T-helper 1 cell treated with Interleukin-12 subunit alpha and Interleukin-12 subunit beta and Interleukin-4 antibody, amounts not matched to agents 30 ng/mL and 1 ng/mL, for 36 hours (primary cell): ENCODE results near the gene MAGEC3. TPM values are rescaled to one million over a fixed set of nuclear protein-coding genes. Genes with fewer than 3 reads are reported as not detected.
"Not testable (repeated sequence)": the region's sequence is repeated elsewhere in the genome, so short reads cannot be mapped to it uniquely, and the experiment has no call there.

Experiments used
- intact Hi-C: fragments of 100-400 bp; cut with micrococcal nuclease; formaldehyde crosslinking; loops from one replicate; pipeline ENCODE4 v1.15.1; 2024
- total RNA-seq: library from RNA; stranded (reverse); gene quantifications from 2 replicates; pipeline ENCODE4 v1.2.3, GENCODE V29; 2022

The MAGEC3 gene, protein sequence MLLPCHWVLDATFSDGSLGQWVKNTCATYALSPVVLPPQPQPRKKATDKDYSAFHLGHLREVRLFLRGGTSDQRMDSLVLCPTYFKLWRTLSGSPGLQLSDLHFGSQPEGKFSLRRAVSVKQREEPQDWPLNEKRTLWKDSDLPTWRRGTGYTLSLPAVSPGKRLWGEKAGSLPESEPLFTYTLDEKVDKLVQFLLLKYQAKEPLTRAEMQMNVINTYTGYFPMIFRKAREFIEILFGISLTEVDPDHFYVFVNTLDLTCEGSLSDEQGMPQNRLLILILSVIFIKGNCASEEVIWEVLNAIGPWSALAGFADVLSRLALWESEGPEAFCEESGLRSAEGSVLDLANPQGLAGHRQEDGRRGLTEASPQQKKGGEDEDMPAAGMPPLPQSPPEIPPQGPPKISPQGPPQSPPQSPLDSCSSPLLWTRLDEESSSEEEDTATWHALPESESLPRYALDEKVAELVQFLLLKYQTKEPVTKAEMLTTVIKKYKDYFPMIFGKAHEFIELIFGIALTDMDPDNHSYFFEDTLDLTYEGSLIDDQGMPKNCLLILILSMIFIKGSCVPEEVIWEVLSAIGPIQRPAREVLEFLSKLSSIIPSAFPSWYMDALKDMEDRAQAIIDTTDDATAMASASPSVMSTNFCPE
- not detected in 2 replicates for total RNA-seq

DNA sequence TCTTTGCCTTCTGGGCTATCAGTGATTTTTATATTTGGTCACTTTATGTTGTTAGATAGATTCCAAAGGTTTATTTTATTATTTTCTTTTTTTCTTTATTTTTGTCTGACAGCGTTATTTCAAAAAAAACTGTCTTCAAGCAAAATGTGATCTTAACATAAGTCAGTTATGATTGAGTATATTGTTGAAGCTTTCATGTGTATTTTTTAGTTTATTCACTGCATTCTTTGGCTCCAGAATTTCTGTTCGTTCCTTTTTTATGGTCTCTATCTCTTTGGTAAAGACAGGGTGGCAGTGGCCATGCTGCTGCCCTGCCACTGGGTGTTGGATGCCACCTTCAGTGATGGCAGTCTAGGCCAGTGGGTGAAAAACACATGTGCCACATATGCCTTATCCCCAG lies at the start of gene MAGEC3:
Gene MAGEC3, plus strand, starts transcription at position 301 of the 400 bp plus-strand sequence. Its CDS starts 0 bp downstream, at position 301.
- intact Hi-C loops = no loop called here

DNA sequence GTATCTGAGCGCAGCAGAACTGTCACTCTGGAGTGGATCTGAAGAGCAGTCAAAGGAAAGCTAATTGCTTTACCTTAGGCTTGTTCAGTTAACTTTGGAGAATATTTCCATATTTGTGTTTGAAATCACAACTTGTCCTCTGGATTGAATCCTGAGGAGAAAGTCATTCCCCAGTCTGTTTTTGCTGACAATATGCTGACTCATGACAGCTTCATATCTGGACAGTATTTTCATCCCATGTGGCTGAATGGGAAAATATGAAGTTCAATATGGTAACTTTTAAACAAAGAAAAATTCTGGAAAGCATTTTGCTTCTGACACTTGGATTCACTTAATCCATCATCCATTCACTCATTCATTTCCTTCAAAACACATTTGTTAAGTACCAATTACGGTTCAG lies 46.3 kb upstream of the MAGEC3 start:
- intact Hi-C loops = no loop called here

DNA sequence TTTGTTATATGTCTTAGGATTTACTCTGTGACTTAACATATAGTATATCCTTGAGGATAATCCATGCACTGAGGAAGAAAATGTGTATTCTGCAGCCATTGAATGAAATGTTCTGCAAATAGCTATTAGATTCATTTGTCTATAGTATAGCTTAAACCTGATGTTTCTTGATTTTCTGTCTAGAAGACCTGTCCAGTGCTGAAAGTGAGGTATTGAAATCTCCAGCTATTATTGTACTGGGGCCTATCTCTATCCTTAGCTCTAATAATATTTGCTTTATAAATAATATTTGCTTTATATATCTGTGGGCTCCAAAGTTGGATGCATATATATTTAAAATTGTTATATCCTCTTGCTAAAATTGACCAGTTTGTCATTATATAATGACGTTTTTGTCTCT lies 26.7 kb upstream of the MAGEC3 start:
- intact Hi-C loops = no loop called here

DNA sequence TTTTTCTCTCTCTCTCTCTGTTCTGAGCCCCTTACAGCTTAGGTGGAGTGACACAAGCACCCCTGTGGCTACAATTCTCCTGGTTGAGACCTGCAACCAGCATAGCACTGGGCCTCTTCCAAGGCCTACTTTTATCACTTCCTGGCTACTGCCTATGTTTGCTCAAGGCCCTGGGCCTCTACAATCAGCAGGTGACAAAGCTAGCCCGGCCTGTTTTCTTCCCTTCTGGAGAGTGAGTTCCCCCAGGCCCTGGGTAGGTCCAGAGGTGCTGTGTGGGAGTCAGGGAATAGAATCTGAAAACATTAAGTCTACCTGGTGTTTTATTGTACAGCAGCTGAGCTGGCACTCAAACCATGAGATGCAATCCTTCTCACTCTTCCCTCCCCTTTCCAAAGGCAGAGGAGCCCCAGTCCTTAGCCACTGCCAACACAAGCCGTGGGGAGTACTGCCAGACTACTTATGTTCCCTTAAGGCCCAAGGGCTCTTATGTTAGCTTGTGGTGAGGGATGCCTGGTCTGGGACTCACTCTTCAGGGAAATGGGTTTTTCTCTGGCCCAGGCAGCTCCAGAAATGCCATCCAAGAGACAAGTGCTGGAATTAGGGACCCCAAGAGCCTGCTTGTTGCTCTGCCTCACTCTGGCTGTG lies 23.8 kb upstream of the MAGEC3 start:
- intact Hi-C loops = no loop called here

DNA sequence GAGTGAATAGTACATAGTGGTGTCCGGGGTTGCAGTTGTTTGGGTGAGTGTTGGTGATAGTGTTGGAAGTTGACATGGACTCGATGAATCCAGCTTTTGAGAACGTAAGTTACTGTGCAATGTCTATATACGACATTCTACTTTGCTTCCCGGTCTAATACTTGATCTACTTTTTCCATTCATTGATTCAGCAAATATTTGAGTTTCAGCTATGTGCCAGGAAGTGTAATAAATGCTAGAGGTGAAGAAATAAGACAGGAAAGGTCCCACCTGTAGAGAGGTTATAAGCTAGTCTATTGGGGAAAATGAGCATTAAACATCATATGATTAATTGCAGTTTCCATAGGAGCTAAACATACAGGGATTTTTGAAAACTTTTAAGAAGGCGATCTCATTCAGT lies 22.2 kb upstream of the MAGEC3 start:
- intact Hi-C loops = no loop called here

DNA sequence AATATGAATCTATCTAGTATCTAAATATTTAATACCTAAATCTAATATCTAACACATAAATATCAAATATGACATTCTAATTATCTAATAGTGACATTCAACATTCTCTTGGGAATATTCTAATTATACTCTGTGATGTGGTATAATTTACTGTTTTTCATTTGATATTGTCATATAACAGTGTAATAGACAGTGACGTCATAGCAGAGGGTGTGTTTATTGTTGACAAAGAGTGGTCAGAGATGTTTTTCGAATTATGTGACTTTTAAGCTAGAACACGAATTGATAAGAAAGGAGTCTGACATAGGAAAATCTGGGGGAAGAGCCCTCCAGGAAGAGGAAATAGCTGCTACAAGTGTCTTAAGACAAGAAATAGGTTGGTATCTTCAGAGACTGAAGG lies 5.9 kb upstream of the MAGEC3 start:
- intact Hi-C loops = no loop called here

DNA sequence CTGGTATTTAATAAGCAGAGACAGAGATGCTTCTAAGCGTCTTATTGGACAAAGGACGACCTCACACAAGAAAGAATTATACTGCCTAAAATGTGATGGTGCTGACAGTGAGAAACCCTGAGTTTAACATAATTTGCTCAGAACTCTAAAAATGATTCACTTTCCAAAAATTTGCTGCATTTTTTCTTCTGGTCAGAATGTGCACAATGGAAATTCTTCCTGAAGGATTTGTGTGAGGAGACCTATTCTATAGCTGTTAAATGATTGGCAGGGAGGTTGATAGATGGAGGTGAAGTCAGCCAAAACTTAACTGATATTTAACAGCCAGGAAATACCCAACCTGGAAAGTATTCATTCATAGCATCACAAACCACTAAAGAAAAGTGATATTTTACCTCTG lies 1.7 kb downstream of the MAGEC3 start:
- intact Hi-C loops = no loop called here

DNA sequence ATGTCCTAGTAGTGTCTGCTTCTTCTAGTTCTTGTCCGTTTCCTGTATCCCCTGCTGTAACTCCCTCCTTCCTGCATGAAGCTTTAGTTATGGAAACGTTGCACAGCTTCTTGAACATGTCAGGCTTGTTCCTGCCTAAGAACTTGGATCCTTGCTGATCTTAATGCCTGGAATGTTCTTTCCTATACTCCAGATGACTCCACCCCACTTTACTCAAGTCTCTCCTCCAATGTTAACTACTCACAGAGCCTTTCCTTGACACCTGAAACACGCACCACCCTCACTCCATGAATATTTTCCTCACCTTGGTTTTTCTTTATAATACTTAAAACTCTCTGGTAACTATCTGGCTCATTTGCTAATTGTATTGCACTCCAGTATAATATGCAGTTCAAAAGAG lies 19.4 kb downstream of the MAGEC3 start:
- intact Hi-C loops = no loop called here

DNA sequence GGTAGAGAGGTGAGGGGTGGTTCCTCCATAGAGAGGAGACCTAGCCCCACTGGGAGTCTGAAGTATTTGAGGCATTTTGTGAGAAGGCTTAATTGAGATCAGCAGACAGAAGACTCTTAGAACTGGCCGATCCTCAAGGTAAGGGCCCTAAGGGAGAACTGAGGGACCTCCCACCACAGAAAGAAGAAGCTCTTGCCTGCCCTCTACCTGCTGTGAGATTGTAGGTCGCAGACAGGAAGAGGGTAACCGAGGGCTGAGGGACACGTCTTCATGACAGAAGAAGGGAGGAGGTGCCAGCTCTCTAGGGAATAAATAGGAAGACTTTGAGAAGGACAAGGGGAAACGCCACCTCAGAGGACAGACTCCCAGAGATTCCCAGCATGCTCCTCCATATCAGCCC lies 41.5 kb downstream of the MAGEC3 start:
- intact Hi-C loops = no loop called here

DNA sequence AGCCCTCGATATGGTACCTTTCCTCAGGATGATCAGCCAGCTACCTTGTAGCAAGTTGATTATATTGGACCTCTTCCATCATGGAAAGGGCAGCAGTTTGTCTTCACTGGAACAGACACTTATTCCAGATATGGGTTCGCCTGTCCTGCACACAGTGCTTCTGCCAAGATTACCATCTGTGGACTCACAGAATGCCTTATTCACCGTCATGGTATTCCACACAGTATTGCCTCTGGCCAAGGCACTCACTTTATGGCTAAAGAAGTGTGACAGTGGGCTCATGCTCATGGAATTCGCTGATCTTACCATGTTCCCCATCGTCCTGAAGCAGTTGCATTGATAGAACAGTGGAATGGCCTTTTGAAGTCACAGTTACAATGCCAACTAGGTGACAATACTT lies 50.7 kb downstream of the MAGEC3 start:
- intact Hi-C loops = not testable (repeated sequence)

DNA sequence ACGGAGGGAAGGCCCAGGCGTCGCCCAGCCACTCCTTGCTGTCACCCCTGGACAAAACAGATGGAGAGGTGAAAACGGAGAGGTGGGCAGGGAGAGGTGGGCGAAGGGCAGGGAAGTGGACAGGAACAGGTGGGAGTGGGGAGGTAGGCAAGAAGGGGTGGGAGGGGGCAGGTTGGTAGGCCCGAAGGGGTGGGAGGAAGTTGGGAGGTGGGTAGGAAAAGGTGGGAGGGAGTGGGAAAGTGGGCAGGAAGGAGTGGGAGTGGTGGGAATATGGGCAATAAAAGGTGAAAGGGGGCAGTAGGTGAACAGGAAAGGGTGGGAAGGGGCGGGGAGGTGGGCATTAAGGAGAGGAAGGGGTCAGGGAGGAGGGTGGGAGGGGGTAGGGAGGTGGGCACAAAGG lies 56.6 kb downstream of the MAGEC3 start:
- intact Hi-C loops = no loop called here

DNA sequence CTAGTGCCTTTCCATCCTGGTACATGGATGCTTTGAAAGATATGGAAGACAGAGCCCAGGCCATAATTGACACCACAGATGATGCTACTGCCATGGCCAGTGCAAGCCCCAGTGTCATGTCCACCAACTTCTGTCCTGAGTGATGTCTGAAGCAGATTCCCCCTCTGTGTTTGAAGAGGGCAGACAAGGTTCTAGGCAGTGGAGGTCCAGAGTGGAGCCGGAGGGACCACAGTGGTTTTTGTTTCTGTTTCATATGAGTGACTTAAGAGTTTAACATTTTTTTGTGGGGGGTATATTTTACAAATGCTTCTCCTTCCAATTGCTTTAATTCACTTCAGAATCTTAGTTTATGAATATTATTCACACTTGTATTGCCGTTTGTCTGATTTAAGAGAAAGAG lies 59.6 kb downstream of the MAGEC3 start:
- intact Hi-C loops = no loop called here

DNA sequence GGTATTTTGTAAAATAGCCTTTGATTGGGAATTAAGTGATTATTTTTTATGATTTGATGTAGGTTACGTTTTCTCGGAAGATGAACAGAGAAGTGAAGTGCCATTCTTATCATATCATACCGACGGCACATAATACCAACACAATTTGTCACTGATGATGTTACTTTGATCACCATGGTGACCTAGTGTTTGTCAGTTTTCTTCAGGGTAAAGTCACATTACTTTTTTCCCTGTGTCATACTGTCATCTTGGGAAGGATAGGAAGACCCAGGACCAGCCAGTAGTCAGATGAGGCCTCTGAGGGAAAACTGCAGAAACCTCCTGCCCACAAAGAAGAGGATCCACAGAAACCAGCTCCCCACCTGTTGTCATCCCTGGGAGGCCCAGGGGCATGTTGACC lies 64.2 kb downstream of the MAGEC3 start:
- intact Hi-C loops = no loop called here

DNA sequence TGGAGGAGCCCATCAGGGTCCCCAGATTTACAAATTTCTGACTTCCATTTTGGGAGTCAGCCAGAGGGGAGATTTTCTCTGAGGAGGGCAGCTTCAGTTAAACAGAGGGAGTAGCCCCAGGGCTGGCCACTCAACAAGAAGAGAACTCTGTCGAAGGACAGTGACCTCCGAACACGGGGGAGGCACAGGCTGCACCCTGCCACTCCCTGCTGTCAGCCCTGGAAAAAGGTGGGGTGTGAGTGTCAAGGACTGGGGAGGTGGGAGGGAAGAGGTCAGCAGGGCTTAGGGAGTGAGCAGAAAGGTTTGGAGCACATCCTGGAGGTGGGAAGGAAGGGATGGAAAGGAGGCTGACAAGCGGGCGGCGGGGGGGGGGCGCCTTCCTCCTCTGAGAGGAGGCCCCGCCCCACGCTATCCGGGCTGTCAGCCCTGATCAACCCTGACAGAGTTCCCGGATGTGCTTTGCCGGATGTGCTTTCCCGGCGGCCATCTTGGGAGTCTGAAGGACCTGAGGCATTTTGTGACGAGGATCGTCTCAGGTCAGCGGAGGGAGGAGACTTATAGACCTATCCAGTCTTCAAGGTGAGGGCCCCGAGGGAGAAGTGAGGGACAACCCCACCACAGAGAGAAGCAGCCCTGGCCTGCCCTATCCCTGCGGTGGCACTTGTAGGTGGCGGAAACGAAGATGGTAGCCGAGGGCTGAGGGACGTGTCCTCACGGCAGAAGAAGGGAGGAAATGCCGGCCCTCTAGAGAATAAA lies 65.5 kb downstream of the MAGEC3 start, which contains the start of gene MAGEC1:
Gene MAGEC1, plus strand, starts transcription at position 495 of the 756 bp plus-strand sequence. CDS start 1,179 bp downstream, outside the sequence.
- intact Hi-C loops = no loop called here

DNA sequence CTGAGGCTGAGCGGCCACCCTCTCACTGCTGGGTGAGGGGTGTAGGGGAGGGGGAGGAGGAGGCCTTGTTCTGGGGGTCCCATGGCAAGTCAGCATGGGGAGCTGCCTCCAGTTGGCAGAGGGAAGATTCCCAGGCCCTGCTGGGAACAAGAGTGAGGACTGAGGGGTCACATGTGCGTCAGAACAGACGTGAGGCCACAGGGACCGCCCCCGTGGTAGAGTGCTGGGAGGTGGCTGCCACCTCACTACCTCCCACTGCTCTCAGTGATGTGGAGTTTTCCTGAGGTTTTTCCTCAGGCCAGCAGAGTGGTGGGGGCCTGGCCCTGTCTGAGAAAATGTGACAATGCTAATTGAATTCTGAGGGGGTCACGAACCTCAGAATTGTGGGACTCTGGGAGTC lies 66.1 kb downstream of the MAGEC3 start:
- intact Hi-C loops = no loop called here

DNA sequence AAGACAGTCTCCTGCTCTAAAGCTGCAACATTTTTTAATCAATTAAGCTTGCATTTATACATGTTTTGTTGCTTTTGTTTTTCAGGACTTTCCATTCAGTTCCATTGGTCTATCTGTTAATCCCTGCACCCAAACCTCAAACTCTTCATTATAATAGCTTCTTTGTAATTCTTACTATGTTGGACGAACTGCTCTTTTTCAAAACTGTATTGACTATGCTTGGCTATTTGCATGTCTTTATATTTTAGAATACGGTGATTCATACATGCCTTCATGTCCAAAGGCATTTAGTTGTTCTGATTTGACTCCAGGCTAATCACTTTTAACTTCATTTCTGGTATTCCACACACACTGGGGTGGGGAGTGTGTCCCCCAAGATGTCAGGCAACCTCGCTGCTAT lies 79.7 kb downstream of the MAGEC3 start:
- intact Hi-C loops = no loop called here

DNA sequence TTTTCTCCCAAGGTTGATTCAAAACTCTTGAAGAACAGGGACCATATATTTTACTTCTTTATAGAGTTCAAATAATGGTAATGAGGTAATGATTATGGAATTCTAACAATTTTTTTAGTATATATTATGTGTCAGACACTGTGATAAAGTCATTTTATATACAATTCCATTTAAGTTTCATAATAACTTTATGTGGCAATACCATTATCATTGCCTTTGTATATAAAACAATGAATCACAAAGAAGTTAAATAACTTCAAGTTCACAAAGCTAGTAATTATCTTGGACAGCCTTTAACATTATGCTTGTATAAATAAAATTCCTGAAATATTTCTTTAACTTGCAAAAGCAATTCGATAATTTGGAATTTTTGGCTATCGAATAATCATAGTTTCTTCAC lies 86.2 kb downstream of the MAGEC3 start:
- intact Hi-C loops = no loop called here

DNA sequence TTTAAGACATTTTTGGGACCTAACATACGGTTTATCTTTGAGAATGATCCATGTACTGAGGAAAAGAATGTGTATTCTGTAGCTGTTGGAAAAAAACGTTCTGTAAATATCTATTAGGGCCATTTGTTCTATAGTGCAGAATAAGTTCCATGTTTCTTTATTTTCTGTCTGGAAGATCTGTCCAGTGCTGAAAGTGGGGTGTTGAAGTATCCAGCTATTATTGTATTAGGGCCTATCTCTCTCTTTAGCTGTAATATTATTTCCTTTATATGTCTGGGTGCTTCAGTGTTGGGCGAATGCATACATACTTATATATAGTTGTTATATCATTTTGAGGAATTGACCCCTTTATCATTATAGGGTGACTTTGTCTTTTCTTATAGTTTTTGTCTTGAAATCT lies 90.3 kb downstream of the MAGEC3 start:
- intact Hi-C loops = no loop called here

DNA sequence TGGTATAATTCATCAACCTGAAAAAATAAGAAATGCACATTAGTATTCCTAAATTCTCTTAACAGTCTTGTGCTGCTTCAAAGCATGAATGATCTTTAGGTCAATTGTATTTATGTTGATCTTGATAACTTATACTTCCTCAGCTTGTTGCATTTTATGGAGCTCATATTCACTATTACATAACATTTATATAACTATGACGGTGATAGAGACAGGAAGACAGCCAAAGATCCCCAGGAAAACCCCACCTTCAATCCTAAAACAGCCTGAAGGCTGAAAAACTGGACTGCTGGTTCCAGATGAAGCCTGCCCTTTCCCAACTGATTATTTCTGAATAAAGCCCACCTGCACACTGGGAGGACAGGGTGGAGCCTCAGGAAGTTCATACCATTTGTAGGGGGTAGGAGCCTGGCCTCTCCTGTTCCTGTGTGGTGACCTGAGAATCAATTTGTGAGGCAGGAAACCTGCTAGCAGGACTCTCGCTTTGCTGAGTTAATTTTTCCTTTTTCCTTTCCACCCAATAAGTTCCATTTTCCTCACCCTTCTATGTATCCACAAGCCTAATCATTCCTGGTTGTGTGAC lies 96.0 kb downstream of the MAGEC3 start:
- intact Hi-C loops = no loop called here

DNA sequence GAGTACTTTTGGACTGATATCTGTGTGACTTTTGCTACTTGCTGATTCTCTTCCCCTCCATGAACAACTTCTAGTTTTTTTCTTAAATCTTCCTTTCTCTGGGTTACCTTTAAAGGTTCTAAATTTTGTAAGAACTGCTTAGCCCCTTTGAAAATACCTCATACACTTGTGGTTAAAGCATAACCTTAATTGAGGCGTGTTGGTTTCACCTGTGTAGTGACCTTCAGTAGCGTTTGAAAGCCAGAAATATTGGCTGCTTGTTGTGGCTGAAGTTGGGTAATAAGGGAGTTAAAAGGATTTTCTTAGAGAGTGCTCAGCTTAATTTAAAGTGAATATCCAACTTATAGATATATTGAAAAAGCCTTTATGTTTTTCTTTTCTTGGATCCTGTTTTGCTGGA lies 97.5 kb downstream of the MAGEC3 start:
- intact Hi-C loops = no loop called here

DNA sequence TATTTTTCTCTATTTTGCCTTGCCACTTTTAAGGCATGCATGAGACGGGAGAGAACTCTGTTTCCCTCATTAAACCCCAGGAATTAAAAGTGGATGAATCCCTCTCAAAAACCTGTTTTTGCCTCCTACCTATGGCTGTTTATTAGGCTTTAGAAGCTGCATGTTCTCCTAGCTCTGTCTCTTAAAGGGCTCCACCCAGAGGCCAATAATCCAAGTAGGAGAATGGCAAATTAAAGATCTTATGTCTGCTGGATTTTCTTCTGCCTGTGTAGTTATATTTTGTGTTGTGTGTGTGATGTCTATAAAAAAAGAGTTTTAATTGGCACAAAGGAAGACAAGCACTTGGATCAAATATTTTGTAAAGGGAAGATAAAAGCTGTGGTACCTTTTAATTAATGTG lies 98.0 kb downstream of the MAGEC3 start:
- intact Hi-C loops = no loop called here
